GM18858 (cell line): Measurements from ENCODE around the gene TNFRSF1A.
A peak's percentile ranks its signal among the peaks of the same experiment; 100 is the strongest.
"Not testable (repeated sequence)": the region's sequence is repeated elsewhere in the genome, so short reads cannot be mapped to it uniquely, and the experiment has no call there.

Experiments
- ATAC-seq: cut with Tn5 transposase; IDR thresholded peaks from one replicate; pipeline ENCODE4 v1.9.1; 2021; ENCODE audit not compliant: unreplicated experiment

TNFRSF1A gene

GRCh38 chr12:6338536-6338935 lies 3.3 kb downstream of the TNFRSF1A start:
- not testable (repeated sequence) for ATAC-seq

- no peak for ATAC-seq
These were observed 3.9 kb downstream of the TNFRSF1A start for GRCh38 chr12:6337958-6338433.

DNA sequence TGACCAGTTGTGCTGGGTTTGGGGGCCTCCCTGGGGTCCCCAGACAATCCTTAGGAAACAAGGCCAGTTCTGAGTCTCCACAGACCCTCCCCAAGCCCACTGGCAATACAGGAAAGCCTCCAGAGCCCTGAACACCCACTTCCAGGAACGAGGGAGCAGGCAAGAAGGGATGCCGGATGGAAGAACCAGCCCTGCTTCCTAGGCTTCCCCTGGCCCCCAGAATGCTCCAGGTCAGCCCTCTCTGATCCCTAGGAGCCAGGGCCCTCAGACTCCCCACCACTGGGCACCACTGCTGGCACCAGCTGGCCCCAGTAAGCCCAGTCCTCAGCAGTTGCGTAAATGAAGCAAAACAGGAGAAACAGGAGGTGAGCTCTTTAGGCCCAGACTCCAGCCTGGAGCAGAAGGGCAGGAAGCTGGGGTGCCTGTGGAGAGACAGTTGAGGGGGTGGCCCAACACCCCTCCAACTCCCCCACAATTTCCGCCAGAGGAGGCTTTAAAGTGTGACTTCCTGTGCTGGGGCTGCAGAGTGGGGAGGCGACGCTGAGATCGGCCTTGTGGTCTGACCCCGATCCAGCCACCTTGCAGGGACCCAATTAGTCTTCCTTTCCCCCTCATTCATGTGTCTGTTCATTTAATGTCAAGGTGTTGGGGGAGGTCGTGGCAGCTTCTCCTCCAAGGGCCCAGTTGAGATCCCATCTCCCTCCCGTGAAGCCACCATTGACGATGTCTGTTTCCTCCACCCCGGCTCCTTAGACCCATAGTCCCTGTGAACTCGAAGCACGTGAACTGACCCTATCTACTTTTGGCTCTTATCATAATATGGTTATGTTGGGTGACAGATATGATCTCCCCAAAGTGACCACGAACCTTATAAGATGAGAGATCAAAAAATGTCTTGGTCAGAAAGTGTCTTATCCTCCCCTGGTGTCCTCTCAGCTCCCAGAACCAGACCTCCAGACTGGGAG lies 4.7 kb downstream of the TNFRSF1A start:
- no peak for ATAC-seq

- no peak for ATAC-seq
These were observed 5.6 kb downstream of the TNFRSF1A start for GRCh38 chr12:6336079-6336888.

DNA sequence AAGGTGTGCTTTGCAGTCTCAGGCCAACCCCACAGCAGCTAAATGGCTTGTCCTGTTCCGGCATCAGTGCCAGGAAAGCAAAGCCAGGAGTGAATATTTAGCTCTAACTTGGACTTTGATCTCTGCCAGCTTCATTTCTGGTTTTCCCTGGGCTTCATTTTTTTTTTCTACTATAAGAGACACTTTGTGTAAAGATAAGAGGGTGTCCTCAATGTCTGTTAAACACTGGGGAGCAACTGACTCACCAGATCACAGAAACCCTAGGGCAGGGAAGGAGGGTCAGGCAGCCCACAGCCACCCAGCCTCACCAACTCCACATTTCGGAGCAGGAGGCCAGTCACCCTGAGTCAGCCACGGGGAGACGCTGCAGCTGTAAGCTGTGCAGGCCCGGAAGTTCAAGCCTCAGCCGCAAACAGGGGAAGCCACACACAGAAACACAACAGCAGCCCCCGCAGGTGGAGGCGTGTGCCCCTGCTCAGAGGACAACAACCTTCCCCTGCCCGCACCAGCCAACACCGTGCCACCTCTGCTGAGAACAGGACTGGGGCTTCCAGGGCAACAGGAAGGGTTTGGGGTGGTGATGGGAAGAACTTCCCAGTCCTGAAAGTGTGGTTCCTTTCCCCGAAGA lies 6.3 kb downstream of the TNFRSF1A start:
- ATAC-seq: peak; percentile 49

GRCh38 chr12:6334940-6335450 lies 6.9 kb downstream of the TNFRSF1A start:
- no peak for ATAC-seq

- no peak for ATAC-seq
These were observed 7.5 kb downstream of the TNFRSF1A start for GRCh38 chr12:6334359-6334758.

- ATAC-seq: no peak
These were observed 8.3 kb downstream of the TNFRSF1A start for GRCh38 chr12:6333566-6333965.

GRCh38 chr12:6333029-6333428 lies 8.8 kb downstream of the TNFRSF1A start:
- ATAC-seq: no peak

- no peak for ATAC-seq
These were observed 9.4 kb downstream of the TNFRSF1A start for GRCh38 chr12:6332459-6332858.

- ATAC-seq: no peak
These were observed 10.7 kb downstream of the TNFRSF1A start for GRCh38 chr12:6330999-6331714.

DNA sequence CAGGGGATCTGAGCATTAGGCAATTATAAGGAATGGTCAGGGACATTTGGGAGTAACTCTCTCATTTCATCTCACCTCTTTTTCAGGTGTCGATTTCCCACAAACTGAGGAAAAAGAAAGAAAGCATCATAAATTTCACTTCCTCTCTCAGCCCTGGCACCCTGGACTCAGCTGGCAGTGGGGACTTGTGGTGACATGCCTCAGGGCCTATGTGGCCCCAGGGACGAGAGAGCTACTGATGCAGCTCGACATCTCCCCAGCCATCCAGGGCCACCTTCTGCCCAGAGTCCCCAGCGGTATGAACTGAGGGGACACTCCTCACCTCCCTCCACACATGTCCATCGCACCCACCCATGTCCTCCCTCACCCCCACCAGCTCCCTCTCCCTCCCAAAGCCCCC lies 11.7 kb downstream of the TNFRSF1A start:
- ATAC-seq: no peak

DNA sequence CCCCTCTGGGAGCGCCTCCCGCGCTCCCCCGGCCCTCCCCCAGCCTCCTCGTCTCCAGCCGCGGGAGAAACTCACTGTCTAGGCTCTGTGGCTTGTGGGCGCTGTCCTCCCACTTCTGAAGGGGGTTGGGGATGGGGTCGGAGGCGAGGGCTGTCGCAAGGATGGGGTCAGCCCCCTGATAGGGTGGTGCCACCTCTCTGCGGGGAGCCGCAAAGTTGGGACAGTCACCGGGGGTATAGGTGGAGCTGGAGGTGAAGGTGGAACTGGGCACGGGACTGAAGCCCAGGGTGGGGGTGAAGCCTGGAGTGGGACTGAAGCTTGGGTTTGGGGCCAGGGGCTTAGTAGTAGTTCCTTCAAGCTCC lies 12.2 kb downstream of the TNFRSF1A start:
- no peak for ATAC-seq

DNA sequence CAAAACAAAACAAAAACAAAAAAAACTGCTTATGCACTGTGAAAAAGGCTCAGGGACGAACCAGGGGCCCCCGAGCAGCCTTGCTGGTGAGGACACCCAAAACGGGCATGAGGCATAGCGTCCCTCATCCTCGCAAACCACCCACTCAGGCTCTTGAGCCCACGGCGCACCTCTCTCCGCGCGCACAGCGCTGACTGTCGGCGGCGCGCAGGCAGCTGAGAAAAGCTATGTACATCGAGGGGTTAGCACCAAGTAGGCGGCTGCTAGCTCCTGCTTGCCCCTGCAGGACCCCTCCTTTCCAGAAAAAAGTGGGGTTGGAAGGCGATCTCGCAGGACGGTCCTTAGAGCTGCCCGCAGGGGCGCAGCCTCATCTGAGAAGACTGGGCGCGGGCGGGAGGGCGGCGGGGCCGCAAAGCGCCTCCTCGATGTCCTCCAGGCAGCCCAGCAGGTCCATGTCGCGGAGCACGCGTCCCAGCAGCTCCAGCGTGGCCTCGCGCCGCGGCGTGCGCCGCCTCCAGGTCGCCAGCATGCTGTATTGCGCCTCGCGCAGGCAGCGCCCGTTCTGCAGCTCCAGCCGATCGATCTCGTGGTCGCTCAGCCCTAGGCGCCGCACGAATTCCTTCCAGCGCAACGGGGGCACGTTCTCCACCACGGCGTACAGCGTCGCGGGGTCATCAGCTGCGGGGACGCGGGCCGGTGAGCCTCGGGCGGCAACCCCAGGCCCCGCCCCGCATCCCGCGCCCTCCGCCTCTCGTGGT lies 12.8 kb downstream of the TNFRSF1A start:
- ATAC-seq: no peak

DNA sequence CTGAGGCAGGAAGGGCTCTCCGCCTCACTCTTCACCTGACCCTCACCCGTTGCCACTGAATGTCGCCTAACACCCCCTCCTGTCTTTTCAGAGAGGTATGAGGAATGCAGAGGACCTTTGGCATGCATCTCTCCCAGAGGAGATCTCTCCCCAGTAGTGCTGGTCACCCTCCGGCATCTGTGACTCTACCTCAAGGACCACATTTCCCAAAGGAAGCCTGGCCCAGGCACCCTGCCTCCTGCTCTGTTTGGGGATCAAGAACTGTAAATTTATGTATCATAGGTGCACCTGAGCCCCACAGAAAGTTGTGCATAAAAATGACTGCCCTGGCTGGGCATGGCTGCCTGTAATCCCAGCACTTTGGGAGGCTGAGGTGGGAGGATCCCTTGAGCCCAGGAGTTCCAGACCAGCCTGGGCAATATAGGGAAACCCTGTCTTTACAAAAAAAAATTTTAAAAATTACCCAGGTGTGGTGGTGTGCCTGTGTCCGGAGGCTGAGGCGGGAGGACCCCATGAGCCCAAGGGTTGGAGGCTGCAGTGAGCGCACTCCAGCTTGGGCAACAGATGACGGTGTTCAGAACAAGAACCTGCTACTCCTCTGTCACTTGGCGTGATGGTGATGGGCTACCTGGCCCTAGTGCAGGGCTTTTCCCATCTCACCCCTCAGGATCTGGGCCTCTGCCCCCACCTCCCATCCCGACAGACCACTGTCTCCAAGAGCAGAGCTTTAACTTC lies 13.7 kb downstream of the TNFRSF1A start:
- ATAC-seq: no peak

GRCh38 chr12:6327229-6328041 lies 14.4 kb downstream of the TNFRSF1A start:
- ATAC-seq: no peak

GRCh38 chr12:6326316-6327228 lies 15.3 kb downstream of the TNFRSF1A start:
- no peak for ATAC-seq
